NCI-H146 treated with DMSO at 0.1 percent for 48 hours (cell line): ENCODE results near the gene TSPAN2.

Experiments
- DNase-seq: peaks from one replicate; lab custom pipeline; 2025; ENCODE audit not compliant: unreplicated experiment; lab: John Stamatoyannopoulos, UW

Gene TSPAN2

GRCh38 chr1:115114308-115114707 is 25.0 kb upstream of the TSPAN2 start:
- DNase-seq, result no peak

DNA sequence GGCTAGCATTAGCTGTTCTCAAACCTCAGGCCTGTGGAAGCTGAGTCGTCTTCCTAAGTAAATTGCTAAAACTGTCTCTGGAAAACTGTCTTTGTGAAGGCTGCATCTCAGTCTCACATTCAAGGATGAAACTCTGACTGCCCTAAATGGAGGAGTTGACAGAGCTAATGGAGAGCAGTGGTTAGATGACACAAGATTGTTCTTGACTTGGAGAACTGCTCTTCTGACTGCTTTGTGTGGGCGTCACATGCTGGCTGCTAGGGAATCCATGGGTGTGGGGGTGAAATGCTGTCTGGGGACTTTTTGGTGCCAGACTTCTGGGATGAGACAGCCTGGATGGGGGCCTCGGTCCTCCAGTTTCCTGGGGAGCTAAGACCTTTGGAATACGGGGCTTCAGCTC is 24.5 kb upstream of the TSPAN2 start:
- DNase-seq, result no peak

DNA sequence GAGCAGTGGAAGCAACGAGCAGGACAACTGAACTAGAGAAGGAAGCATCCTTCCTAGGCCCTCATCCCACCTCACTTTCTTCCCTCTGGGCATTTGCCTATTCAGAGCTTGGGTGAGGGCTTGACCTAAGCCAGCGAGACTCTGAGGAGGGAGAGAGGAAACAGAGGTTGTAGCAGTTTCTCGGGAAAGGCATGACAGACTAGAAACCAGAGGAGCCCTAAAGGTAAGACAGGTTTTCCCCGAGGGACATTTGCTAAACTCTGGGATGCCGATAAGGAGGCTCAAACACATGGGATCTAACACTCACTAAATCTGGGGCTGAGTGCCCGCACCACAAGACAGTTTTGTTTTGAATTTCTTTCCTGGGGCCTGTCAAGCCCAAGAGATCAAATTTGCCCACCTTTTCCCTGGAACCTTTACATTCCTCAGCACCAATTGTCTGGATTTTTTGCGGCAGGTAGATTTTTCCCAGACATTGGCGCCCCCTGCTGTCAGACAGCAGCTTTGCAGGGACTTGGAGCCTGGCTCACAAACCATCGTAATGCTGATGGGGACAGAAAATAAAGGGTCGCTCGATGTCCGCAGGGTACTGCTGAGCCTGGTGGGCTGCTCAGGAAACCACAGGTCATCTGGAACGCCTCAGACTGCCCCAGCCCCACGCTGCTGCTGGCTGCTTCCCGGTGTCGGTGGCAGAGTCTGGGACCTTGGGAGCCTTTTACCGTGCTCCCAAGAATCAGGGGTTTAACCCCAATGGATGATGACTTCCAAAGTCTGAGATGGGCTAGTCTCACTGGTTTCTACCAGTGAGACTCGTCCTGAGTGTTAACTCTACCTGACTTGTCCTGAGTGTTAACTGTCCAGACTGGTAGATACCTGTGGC is 23.4 kb upstream of the TSPAN2 start:
- DNase-seq, result no peak

GRCh38 chr1:115107516-115108260 is 18.4 kb upstream of the TSPAN2 start:
- DNase-seq, result no peak

GRCh38 chr1:115105831-115106230 is 16.5 kb upstream of the TSPAN2 start:
- DNase-seq, result no peak

- DNase-seq, result no peak
Measured at GRCh38 chr1:115099693-115100050, 10.4 kb upstream of the TSPAN2 start.

DNA sequence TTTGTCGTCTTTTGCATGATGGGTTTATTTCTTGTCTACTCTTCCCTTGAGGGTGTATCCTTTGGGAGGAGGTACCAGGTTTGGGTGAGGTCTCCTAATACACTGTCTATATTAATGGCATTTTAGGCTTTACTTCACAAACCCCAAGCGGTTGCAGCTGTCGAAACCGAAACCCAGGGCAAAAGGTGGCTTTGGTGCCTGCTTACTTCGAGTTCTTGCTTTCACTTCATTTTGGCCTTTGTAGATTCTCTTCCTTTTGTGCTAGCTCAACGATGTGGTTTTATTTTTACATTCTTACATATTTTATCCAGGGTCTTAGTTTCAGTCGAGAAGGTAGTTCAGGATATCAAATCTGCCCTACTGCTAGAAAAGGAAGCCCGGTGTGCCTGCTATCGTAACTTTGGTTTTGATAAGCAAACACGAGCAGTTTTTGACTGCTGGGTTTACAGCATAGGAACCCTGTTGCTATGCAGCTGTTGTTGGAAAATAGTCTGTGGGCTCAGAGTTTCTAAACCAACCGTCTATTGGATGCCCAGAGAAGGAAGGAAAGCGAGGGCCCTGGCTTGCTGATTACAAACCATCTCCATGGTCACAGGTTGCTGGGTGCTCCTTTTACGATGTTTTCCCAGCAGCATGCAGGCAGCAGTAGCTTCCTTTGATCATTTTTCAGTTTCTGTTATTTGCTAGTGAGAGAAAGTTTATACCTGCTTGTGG is 9.8 kb upstream of the TSPAN2 start:
- DNase-seq, result no peak

GRCh38 chr1:115092175-115092574 is 2.9 kb upstream of the TSPAN2 start:
- no peak for DNase-seq

- no peak for DNase-seq
Measured at GRCh38 chr1:115091572-115091971, 2.3 kb upstream of the TSPAN2 start.

DNA sequence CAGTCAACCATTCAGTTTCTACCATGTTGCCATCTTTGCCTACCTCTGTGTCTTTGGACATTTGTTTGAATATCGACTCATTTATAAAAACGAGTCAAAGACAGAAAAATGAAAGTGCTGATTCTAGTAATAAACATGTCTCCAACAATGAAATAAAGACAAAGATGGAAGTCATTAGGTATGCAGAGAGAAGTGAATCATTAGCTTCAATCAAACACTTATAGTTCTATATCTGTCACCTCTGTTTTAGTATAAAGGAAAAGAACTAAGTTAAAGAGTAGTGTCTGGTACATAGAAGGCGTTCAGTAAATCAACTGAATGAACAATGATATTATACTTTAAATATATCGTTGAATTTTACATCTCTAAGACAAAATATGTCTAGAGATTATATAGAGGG is 1.7 kb upstream of the TSPAN2 start:
- DNase-seq, result no peak

DNA sequence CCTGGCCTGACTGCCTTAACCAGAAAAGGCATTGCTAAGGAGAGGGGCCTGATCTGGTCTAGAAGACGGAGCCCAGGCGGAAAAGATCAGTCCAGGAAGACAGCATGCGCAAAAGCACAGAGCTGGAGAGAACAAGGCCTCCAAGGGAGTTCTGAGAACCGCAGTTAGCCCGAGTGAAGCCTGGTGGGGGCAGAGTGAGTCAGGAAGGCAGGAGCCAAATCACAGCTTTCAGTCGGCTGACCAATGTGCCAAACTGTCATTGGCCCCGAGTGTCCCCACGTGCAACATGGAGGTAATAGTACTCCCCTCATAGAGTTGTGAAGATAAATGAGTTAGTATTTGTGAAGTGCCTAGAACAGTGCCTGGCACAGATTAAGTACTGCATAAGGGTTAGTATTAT is 1.2 kb upstream of the TSPAN2 start:
- no peak for DNase-seq

GRCh38 chr1:115090186-115090490 is 835 bp upstream of the TSPAN2 start:
- no peak for DNase-seq

DNA sequence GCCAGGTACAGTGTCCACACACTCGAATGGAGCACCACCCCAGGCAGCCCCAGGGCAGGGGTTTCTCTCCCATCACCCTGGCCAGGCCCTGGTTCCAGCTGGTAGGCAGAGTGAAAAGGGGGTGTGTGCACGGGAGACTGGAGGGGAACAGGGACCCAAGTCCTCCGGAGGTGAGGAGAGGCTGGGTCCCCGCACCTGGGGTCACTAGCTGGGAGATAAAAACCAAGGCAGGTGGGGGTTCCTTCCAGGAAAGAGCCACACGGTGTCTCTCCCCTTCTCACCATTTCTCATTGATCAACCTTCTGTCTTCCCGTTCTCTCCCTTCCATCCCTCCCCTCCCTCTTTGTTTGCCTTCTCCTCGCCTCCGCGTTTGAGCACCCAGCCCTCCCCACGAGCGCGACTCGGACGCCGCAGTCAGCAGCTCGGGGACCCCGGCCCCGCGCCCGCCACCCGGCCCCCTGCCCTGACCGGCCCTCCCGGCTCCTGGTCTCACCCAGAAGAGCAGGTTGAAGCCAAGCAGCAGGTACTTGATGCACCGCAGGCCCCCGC is 358 bp downstream of the TSPAN2 start:
- DNase-seq, result no peak

GRCh38 chr1:115088115-115088778 is 1.1 kb downstream of the TSPAN2 start:
- no peak for DNase-seq

- no peak for DNase-seq
Measured at GRCh38 chr1:115086176-115086830, 3.0 kb downstream of the TSPAN2 start.

- no peak for DNase-seq
Measured at GRCh38 chr1:115084902-115085511, 4.3 kb downstream of the TSPAN2 start.

- DNase-seq, result no peak
Measured at GRCh38 chr1:115082949-115083348, 6.4 kb downstream of the TSPAN2 start.

- no peak for DNase-seq
Measured at GRCh38 chr1:115078708-115079107, 10.6 kb downstream of the TSPAN2 start.

GRCh38 chr1:115077984-115078330 is 11.3 kb downstream of the TSPAN2 start:
- DNase-seq, result no peak

DNA sequence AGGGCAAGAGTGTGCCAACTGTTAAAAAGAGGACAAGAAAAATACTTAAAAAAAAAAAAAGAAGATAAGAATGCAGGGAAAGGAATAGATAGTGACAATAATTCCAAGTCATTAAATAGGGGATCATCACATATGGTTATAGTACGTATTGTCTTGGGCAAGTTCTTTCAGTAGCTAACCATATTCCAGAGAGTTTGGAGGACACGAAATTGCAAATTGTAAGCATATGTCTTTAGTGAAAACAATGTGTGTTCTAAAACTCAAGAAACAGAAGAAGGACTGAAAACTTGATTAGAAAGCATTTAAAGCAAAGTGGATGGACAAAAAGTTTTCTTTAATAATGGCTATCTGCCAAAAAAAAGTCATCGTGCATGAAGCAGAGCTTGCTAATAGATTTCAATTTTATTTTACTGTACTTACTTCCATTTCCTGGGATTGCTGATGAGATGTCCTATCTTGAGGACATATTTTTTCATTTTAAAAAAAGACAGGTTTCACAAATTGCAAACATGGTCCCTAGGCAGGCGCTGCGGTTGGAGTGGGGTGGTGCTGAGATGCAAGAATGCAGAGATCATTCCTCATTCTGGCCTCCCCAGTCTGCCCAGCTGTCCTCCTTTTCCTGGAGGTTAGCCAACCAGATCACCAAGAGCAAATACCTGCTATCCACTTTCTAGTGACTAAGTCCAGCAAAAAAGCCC is 11.9 kb downstream of the TSPAN2 start:
- DNase-seq, result no peak
